ENCODE measurements around the gene ABLIM3. TPM values are rescaled to one million over a fixed set of nuclear protein-coding genes. Genes with fewer than 3 reads are reported as not detected.

Gene ABLIM3
- total RNA-seq, 1 donor from 2014 or later: 101 TPM

DNA sequence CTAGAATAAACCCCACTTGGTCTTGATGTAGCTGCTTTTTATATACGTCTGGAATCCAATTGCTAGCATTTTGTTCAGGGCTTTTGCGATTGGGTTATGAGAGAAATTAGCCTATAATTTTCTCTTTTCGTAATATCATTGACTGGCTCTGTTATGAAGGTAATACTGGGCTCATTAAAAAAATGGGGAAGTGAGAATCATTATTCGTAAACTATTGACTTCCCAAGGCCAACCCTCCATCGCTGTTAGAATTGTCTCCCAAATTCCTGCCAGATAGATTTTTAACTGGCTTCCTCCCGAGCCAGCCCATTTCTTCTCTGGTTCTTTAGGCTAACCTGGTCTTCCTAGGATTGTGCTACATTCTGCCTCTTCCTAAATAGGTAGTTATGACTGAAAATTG is 168.1 kb downstream of the ABLIM3 start:
- no peak for DNase-seq (ENCODE audit: low spot score)

Other genes with a start within 250 kb of the ABLIM3 start
- 70.0 TPM for gene SH3TC2, start 78.4 kb upstream of the ABLIM3 start, total RNA-seq
- 8.4 TPM for gene AFAP1L1, start 130.4 kb downstream of the ABLIM3 start, total RNA-seq
- gene GRPEL2, start 204.0 kb downstream of the ABLIM3 start, total RNA-seq: 14.4 TPM
- gene PCYOX1L, start 216.6 kb downstream of the ABLIM3 start, total RNA-seq: 14.7 TPM
- not detected for gene IL17B, start 237.8 kb downstream of the ABLIM3 start, total RNA-seq

Measured in ureter (tissue), 1 donor.